AG09309 (cell line): Measurements from ENCODE around the gene CAPN5.

Experiments used
- DNase-seq: peaks from one replicate; pipeline ENCODE4 v3.0.0-alpha.2; 2010; ENCODE audit warnings: low read depth
- H3K4me3 ChIP-seq: 2 replicates; pipeline ENCODE4 v1.5.1; 2011; ENCODE audit warnings: mild to moderate bottlenecking, low read depth, low read length, moderate library complexity; ENCODE audit not compliant: control insufficient read depth
- CTCF ChIP-seq: IDR thresholded peaks from 2 replicates; pipeline ENCODE4 v1.5.1; 2011; ENCODE audit warnings: mild to moderate bottlenecking, low read depth, low read length, inconsistent platforms; ENCODE audit not compliant: insufficient read depth, control insufficient read depth; ENCODE audit errors: missing control alignments

Gene CAPN5

GRCh38 chr11:77074205-77074604 is 7.4 kb downstream of the CAPN5 start:
- DNase-seq: no peak
- H3K4me3 ChIP-seq: no peak overlapping the region
- TF ChIP-seq CTCF: no peak

- H3K4me3 ChIP-seq: no peak overlapping the region
- no peak for TF ChIP-seq CTCF
- DNase-seq: no peak
These were observed 8.0 kb downstream of the CAPN5 start for GRCh38 chr11:77074626-77075221.

GRCh38 chr11:77075425-77075905 is 8.7 kb downstream of the CAPN5 start:
- no peak overlapping the region for H3K4me3 ChIP-seq
- DNase-seq: no peak
- TF ChIP-seq CTCF: no peak

DNA sequence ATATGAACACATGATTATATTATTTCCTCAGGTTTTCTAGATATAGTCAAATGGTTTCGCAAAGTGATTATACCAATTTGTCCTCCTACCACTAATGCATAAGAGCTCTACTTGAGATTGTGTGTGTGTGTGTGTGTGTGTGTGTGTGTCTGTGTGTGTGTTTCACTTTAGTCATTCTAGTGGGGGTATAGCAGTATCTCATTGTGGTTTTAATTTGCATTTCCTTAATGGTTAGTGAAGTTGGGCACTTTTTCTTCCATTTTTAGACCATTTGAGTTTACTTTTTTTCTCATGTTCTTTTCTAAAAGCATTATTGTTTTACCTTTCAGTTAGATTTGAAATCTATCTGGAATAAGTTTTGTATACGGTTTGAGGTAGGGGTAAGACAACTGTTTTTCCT is 12.9 kb downstream of the CAPN5 start:
- TF ChIP-seq CTCF: no peak
- no peak overlapping the region for H3K4me3 ChIP-seq
- no peak for DNase-seq

- TF ChIP-seq CTCF: no peak
- no peak overlapping the region for H3K4me3 ChIP-seq
- DNase-seq: no peak
These were observed 14.0 kb downstream of the CAPN5 start for GRCh38 chr11:77080643-77081210.

GRCh38 chr11:77081381-77081851 is 14.6 kb downstream of the CAPN5 start:
- DNase-seq: no peak
- no peak for TF ChIP-seq CTCF
- H3K4me3 ChIP-seq: no peak overlapping the region
